Activated CD8-positive, alpha-beta memory T cell treated with anti-CD3 and anti-CD28 coated beads for 4 hours (primary cell): ENCODE data around the gene TRIO.
"Not testable (repeated sequence)": the region's sequence is repeated elsewhere in the genome, so short reads cannot be mapped to it uniquely, and the experiment has no call there.

ENCODE experiments used
- DNase-seq, 2 donors: peaks; one replicate each; pipeline ENCODE4 v3.0.0-alpha.2; 2020; ENCODE audit warnings: low read depth in 2 of 2

The TRIO gene

GRCh38 chr5:14142827-14143545 is at the start of gene TRIO:
Gene TRIO, plus strand, starts transcription at chr5:14143342. Its CDS starts 384 bp downstream, at chr5:14143726.
- DNase-seq, result peak; percentile 57 to 61

- not testable (repeated sequence) for DNase-seq
Measured at GRCh38 chr5:14097380-14097779, 45.8 kb upstream of the TRIO start.

GRCh38 chr5:14097998-14098471 is 45.1 kb upstream of the TRIO start:
- DNase-seq, result no peak

GRCh38 chr5:14100281-14100680 is 42.9 kb upstream of the TRIO start:
- DNase-seq, result no peak

GRCh38 chr5:14101922-14102321 is 41.2 kb upstream of the TRIO start:
- DNase-seq, result no peak

GRCh38 chr5:14102666-14103065 is 40.5 kb upstream of the TRIO start:
- DNase-seq, result no peak

- no peak for DNase-seq
Measured at GRCh38 chr5:14105718-14106410, 37.3 kb upstream of the TRIO start.

GRCh38 chr5:14107536-14107935 is 35.6 kb upstream of the TRIO start:
- DNase-seq, result no peak

GRCh38 chr5:14108170-14108996 is 34.8 kb upstream of the TRIO start:
- no peak for DNase-seq

- DNase-seq, result no peak
Measured at GRCh38 chr5:14109041-14109747, 33.9 kb upstream of the TRIO start.

GRCh38 chr5:14109771-14110170 is 33.4 kb upstream of the TRIO start:
- DNase-seq, result no peak

GRCh38 chr5:14110196-14110595 is 32.9 kb upstream of the TRIO start:
- DNase-seq, result no peak

- no peak for DNase-seq
Measured at GRCh38 chr5:14110680-14111079, 32.5 kb upstream of the TRIO start.

- DNase-seq, result no peak
Measured at GRCh38 chr5:14112998-14113652, 30.0 kb upstream of the TRIO start.

- DNase-seq, result no peak
Measured at GRCh38 chr5:14114615-14115251, 28.4 kb upstream of the TRIO start.

- DNase-seq, result no peak
Measured at GRCh38 chr5:14115323-14115895, 27.7 kb upstream of the TRIO start.

- DNase-seq, result no peak
Measured at GRCh38 chr5:14118551-14119320, 24.4 kb upstream of the TRIO start.

- no peak for DNase-seq
Measured at GRCh38 chr5:14120176-14120575, 23.0 kb upstream of the TRIO start.

- no peak for DNase-seq
Measured at GRCh38 chr5:14121552-14121951, 21.6 kb upstream of the TRIO start.

GRCh38 chr5:14122089-14122488 is 21.1 kb upstream of the TRIO start:
- no peak for DNase-seq
